Bronchial smooth muscle cell (primary cell): ENCODE data around the gene ALKBH8. TPM values are rescaled to one million over a fixed set of nuclear protein-coding genes. Genes with fewer than 3 reads are reported as not detected.

Source experiments
- total RNA-seq: library from RNA; depleted of rRNA; stranded (reverse); fragments of >200 nt; gene quantifications from 2 replicates; pipeline ENCODE4 v1.2.1, GENCODE V29; 2014

Gene ALKBH8, protein sequence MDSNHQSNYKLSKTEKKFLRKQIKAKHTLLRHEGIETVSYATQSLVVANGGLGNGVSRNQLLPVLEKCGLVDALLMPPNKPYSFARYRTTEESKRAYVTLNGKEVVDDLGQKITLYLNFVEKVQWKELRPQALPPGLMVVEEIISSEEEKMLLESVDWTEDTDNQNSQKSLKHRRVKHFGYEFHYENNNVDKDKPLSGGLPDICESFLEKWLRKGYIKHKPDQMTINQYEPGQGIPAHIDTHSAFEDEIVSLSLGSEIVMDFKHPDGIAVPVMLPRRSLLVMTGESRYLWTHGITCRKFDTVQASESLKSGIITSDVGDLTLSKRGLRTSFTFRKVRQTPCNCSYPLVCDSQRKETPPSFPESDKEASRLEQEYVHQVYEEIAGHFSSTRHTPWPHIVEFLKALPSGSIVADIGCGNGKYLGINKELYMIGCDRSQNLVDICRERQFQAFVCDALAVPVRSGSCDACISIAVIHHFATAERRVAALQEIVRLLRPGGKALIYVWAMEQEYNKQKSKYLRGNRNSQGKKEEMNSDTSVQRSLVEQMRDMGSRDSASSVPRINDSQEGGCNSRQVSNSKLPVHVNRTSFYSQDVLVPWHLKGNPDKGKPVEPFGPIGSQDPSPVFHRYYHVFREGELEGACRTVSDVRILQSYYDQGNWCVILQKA
- 6.0 and 6.4 TPM in 2 replicates for total RNA-seq

GRCh38 chr11:107565219-107565937, at the start of gene ALKBH8:
Gene ALKBH8, minus strand, starts transcription at chr11:107565735. Its CDS starts 4,842 bp downstream, at chr11:107560893.

GRCh38 chr11:107590460-107591377, 25.2 kb upstream of the ALKBH8 start, which contains the start of gene ELMOD1:
Gene ELMOD1, plus strand, starts transcription at chr11:107591147. Its CDS starts 27,043 bp downstream, at chr11:107618190.

GRCh38 chr11:107457558-107458271, 107.8 kb downstream of the ALKBH8 start, which contains the start of gene CWF19L2:
Gene CWF19L2, minus strand, starts transcription at chr11:107457825. Its CDS starts 9 bp downstream, at chr11:107457816.

Other genes with a start within 250 kb of the ALKBH8 start
- 11.1 and 12.8 TPM in 2 replicates for gene CWF19L2, start 107.9 kb downstream of the ALKBH8 start, total RNA-seq
- under 0.01 and 0.16 TPM in 2 replicates for gene ELMOD1, start 25.4 kb upstream of the ALKBH8 start, total RNA-seq
- gene SLN, start 146.3 kb upstream of the ALKBH8 start, total RNA-seq: not detected in 2 replicates